ENCODE results near the gene AGAP1.

Gene AGAP1

DNA sequence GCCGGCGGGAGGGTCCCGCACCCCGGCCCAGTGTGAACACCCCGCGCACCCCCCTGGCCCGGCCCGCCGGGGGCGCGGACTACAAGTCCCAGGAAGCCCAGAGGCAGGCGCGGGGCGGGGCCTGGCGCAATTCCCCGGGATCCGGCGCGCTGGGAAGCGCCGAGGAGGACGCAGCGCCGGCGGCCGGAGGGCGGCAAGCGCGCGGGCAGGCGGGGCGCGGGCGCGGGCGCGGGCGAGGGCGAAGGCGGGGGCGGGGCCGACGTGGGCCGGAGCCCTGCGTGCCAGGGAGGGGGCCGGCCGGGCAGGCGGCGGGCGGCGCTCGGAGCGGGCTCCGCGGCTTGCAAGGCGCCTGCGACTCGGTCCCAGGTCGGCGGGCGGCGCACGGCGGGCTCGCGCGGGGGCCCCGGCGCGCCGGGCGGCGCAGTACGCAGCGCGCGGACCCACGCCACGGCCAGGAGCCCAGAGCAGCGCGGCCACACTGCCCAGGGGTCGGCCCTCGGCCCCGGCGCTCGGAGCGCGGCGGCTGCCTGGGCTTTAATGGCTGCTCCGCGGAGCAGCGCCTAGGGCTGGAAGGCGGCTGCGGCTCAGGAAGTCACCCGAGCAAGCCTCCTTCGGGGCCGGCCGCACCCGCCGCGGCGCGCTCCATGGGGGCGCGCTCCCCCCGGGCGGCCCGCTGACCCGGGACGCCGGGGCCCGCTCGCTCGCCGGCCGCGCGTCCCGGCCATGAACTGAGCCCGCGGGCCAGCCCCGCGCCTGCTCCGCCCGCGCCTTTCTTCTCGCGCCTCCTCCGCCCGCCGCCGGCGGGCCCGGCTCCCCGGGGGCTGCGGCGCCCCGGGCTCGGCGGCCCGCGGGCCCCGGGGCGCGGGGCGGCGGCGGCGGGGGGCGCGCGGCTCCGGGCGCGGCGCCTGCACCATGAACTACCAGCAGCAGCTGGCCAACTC, at the start of gene AGAP1:
Gene AGAP1, plus strand, starts transcription at position 269 of the 941 bp plus-strand sequence.
- Mint-ChIP-seq H3K27me3 (peaks cover 24% of the 10 kb centered on the region), H3K27ac (no peak within 1 kb of the TSS), H3K4me3 (peak within 1 kb of the TSS; percentile 80), H3K4me1 (peaks cover 2% of the 10 kb centered on the region), H3K36me3 (no peaks in the 10 kb centered on the region), H3K9me3 (peaks cover 2% of the 10 kb centered on the region)
- DNase-seq (ENCODE audit: low spot score in 2 of 2) = no peak
- no peak for ATAC-seq (ENCODE audit: low read depth)

- Mint-ChIP-seq H3K27me3 (no peaks in the 10 kb centered on the region), H3K4me3 (no peak overlapping the region), H3K9me3 (peaks cover 2% of the 10 kb centered on the region), H3K27ac (no peak overlapping the region), H3K4me1 (no peaks in the 10 kb centered on the region), H3K36me3 (no peaks in the 10 kb centered on the region)
- ATAC-seq (ENCODE audit: low read depth) (no peak), DNase-seq (ENCODE audit: low spot score in 2 of 2) (no peak)
Observed at GRCh38 chr2:235444101-235444597, 49.7 kb upstream of the AGAP1 start.

- Mint-ChIP-seq H3K36me3 (no peaks in the 10 kb centered on the region), H3K27me3 (no peaks in the 10 kb centered on the region), H3K9me3 (peaks cover 2% of the 10 kb centered on the region), H3K4me1 (no peaks in the 10 kb centered on the region), H3K27ac (no peak overlapping the region), H3K4me3 (no peak overlapping the region)
- ATAC-seq (ENCODE audit: low read depth) (no peak), DNase-seq (ENCODE audit: low spot score in 2 of 2) (no peak)
Observed at GRCh38 chr2:235445116-235445515, 48.7 kb upstream of the AGAP1 start.

DNA sequence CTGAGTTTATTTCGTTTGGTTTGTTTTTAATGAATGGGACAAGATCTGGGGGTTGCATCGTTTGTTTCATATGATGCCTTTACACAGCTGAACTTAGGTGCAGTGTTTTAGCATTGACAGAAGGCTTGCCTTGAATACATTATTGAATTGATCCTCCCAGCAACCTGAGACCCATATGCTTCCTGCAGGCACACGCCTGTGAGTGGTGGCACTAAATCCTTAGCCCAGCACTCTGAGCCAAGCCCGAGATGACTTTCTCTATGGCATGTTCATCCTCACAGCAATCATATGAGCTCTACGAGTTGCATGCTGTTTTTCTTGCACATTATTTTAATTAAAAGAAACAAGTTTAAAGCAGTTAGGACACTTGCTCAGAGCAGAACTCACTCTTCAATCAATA, 47.8 kb upstream of the AGAP1 start:
- Mint-ChIP-seq H3K9me3 (peaks cover 2% of the 10 kb centered on the region), H3K27ac (no peak overlapping the region), H3K4me1 (no peaks in the 10 kb centered on the region), H3K4me3 (no peak overlapping the region), H3K27me3 (no peaks in the 10 kb centered on the region), H3K36me3 (no peaks in the 10 kb centered on the region)
- ATAC-seq (ENCODE audit: low read depth) (no peak), DNase-seq (ENCODE audit: low spot score in 2 of 2) (no peak)

DNA sequence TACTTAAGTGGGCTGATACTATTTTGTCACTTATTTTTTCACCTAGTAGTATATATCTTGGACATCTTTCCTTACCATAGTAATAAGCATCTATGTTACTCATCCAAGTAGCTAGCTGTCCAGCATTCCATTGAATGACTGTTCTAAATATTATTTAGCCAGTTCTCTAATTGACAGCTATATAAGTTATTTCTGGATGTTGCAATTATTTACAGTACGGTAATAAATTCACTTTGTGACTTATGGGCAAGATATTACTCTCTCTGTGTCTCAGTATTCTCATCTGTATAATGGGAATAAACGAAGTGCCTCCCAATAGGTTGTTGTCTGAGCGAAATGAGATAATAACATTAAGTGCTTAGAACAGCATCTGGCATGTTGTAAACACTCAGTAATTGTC, 46.6 kb upstream of the AGAP1 start:
- Mint-ChIP-seq H3K27me3 (no peaks in the 10 kb centered on the region), H3K27ac (no peak overlapping the region), H3K9me3 (peaks cover 2% of the 10 kb centered on the region), H3K4me3 (no peak overlapping the region), H3K36me3 (no peaks in the 10 kb centered on the region), H3K4me1 (no peaks in the 10 kb centered on the region)
- no peak for ATAC-seq (ENCODE audit: low read depth)
- no peak for DNase-seq (ENCODE audit: low spot score in 2 of 2)

GRCh38 chr2:235449568-235449967, 44.3 kb upstream of the AGAP1 start:
- Mint-ChIP-seq H3K4me3 (no peak overlapping the region), H3K27ac (no peak overlapping the region), H3K4me1 (no peaks in the 10 kb centered on the region), H3K36me3 (no peaks in the 10 kb centered on the region), H3K9me3 (no peaks in the 10 kb centered on the region), H3K27me3 (peaks cover 4% of the 10 kb centered on the region)
- ATAC-seq (ENCODE audit: low read depth) (no peak), DNase-seq (ENCODE audit: low spot score in 2 of 2) (no peak)

- Mint-ChIP-seq H3K9me3 (no peaks in the 10 kb centered on the region), H3K4me3 (no peak overlapping the region), H3K27me3 (peaks cover 6% of the 10 kb centered on the region), H3K4me1 (no peaks in the 10 kb centered on the region), H3K36me3 (no peaks in the 10 kb centered on the region), H3K27ac (no peak overlapping the region)
- no peak for DNase-seq (ENCODE audit: low spot score in 2 of 2)
- ATAC-seq (ENCODE audit: low read depth) = no peak
Observed at GRCh38 chr2:235453605-235454151, 40.2 kb upstream of the AGAP1 start.

- DNase-seq (ENCODE audit: low spot score in 2 of 2) (no peak), ATAC-seq (ENCODE audit: low read depth) (no peak)
- Mint-ChIP-seq H3K36me3 (no peaks in the 10 kb centered on the region), H3K4me1 (no peaks in the 10 kb centered on the region), H3K4me3 (no peak overlapping the region), H3K27ac (no peak overlapping the region), H3K9me3 (peaks cover 4% of the 10 kb centered on the region), H3K27me3 (peaks cover 11% of the 10 kb centered on the region)
Observed at GRCh38 chr2:235458839-235459273, 35.0 kb upstream of the AGAP1 start.

DNA sequence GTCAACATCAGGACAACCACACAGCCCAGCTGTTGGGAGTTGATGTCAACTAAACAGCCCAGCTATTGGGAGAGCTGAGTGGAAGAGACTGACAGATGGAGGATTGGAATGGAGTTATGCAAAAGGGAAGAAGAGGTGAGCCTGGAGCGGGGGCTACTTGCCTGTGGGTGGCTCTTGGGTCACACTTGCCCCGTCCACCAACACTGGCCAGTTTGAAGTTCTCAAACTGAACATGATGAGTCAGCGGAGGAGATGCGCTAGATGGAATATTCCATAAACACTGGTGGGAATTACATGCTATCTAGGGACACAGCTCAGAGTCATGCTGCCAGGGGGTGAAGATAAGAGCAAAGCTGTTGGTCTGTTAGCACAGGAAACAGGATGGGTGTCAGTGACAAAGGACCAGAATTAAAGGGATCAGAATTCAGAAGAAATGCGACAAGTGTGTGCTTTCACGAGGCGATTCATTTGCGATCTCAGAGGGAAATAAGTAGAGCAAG, 33.2 kb upstream of the AGAP1 start:
- DNase-seq (ENCODE audit: low spot score in 2 of 2) (no peak), ATAC-seq (ENCODE audit: low read depth) (no peak)
- Mint-ChIP-seq H3K4me3 (no peak overlapping the region), H3K9me3 (peaks cover 4% of the 10 kb centered on the region), H3K27ac (no peak overlapping the region), H3K36me3 (no peaks in the 10 kb centered on the region), H3K4me1 (no peaks in the 10 kb centered on the region), H3K27me3 (peaks cover 8% of the 10 kb centered on the region)

GRCh38 chr2:235461763-235462414, 32.0 kb upstream of the AGAP1 start:
- DNase-seq (ENCODE audit: low spot score in 2 of 2) = no peak
- Mint-ChIP-seq H3K9me3 (peaks cover 4% of the 10 kb centered on the region), H3K4me1 (no peaks in the 10 kb centered on the region), H3K27me3 (peaks cover 8% of the 10 kb centered on the region), H3K36me3 (no peaks in the 10 kb centered on the region), H3K4me3 (no peak overlapping the region), H3K27ac (no peak overlapping the region)
- no peak for ATAC-seq (ENCODE audit: low read depth)

- Mint-ChIP-seq H3K27me3 (peaks cover 8% of the 10 kb centered on the region), H3K4me1 (no peaks in the 10 kb centered on the region), H3K9me3 (peaks cover 4% of the 10 kb centered on the region), H3K27ac (no peak overlapping the region), H3K4me3 (no peak overlapping the region), H3K36me3 (no peaks in the 10 kb centered on the region)
- no peak for ATAC-seq (ENCODE audit: low read depth)
- DNase-seq (ENCODE audit: low spot score in 2 of 2) = no peak
Observed at GRCh38 chr2:235462415-235462790, 31.4 kb upstream of the AGAP1 start.

GRCh38 chr2:235463893-235464292, 29.9 kb upstream of the AGAP1 start:
- Mint-ChIP-seq H3K27me3 (peaks cover 8% of the 10 kb centered on the region), H3K9me3 (peaks cover 4% of the 10 kb centered on the region), H3K36me3 (no peaks in the 10 kb centered on the region), H3K4me3 (no peak overlapping the region), H3K27ac (no peak overlapping the region), H3K4me1 (no peaks in the 10 kb centered on the region)
- ATAC-seq (ENCODE audit: low read depth) (no peak), DNase-seq (ENCODE audit: low spot score in 2 of 2) (no peak)

DNA sequence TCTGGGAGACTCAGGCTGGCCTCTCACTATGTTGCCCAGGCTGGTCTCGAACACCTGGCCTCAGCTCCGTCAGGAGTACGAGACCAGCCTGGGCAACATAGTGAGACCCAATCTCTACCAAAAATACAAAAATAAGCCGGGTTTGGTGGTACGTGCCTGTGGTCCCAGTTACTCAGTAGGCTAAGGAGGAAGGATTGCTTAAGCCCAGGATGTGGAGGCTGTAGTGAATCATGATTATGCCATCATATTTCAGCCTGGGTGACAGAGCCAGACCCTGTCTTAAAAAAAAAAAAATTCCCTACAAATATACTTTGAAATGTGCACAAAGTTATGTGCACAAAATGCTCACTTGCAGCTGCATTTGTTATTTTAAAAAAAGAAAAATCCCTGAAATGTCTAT, 26.3 kb upstream of the AGAP1 start:
- DNase-seq (ENCODE audit: low spot score in 2 of 2) (no peak), ATAC-seq (ENCODE audit: low read depth) (no peak)
- Mint-ChIP-seq H3K27ac (no peak overlapping the region), H3K4me1 (no peaks in the 10 kb centered on the region), H3K9me3 (no peaks in the 10 kb centered on the region), H3K27me3 (peaks cover 3% of the 10 kb centered on the region), H3K36me3 (no peaks in the 10 kb centered on the region), H3K4me3 (no peak overlapping the region)

- no peak for DNase-seq (ENCODE audit: low spot score in 2 of 2)
- no peaks in the 10 kb centered on the region for H3K36me3 Mint-ChIP-seq
- H3K4me1 Mint-ChIP-seq = no peaks in the 10 kb centered on the region
Observed at GRCh38 chr2:235468978-235469655, 24.7 kb upstream of the AGAP1 start.

More at GRCh38 chr2:235468978-235469655, 24.7 kb upstream of the AGAP1 start:
- Mint-ChIP-seq H3K4me3 (no peak overlapping the region), H3K9me3 (no peaks in the 10 kb centered on the region), H3K27ac (no peak overlapping the region), H3K27me3 (peaks cover 1% of the 10 kb centered on the region)
- ATAC-seq (ENCODE audit: low read depth) = no peak

All from memory B cell (primary cell).